ENCODE results near the gene HSD17B1. TPM values are rescaled to one million over a fixed set of nuclear protein-coding genes. Genes with fewer than 3 reads are reported as not detected.

The HSD17B1 gene
- total and polyA plus RNA-seq, 2 donors (not counting 3 experiments of a cell fraction or from before 2014, with no cell fraction given): 0.22 to 1.0 TPM

DNA sequence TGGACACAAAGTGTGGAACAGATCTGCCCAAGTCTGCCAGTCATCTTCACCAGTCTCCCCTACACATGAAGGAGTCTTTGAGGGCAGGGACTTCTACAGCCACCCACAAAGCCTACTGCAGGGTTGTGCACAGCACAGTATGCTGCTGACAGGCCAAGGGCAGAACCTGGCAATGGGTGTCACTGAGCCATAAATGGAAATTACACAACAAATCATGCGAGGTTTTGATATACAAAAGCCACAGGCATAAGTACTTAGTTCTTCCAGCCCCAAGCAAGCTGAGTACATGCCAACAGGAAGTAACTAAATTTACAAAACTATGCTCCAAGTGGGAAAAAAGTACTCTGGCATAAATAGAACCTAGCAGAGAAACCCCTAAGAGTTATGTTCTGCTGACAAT is 32.6 kb downstream of the HSD17B1 start:
- no peak overlapping the region for H3K9ac ChIP-seq (replicated peaks; ENCODE audit: extremely low read depth, insufficient read depth, low read length)
- H3K4me3 ChIP-seq (replicated peaks in 1 of 3; ENCODE audit: insufficient read depth in 1 of 3, low read depth in 1 of 3, low read length in 3 of 3): no peak overlapping the region
- no peak overlapping the region for H3K27ac ChIP-seq (ENCODE audit: insufficient read depth, low read depth, low read length)
- H2AFZ ChIP-seq (ENCODE audit: low read depth, low read length): no peak overlapping the region
- POLR2A ChIA-PET: no interaction called here
- CTCF ChIA-PET: interaction anchor here (1.0 kb wide), 1 partner anchor 178 kb away, joined by 3 read pairs; no protein-coding TSS in a partner anchor
- H3K9me3 ChIP-seq (replicated peaks; ENCODE audit: control insufficient read depth, insufficient read depth, low read length): no peaks in the 10 kb centered on the region
- DNase-seq (ENCODE audit: low read depth, low spot score) (no peak), FAIRE-seq (no peak)
- intact Hi-C loops (cut with micrococcal nuclease) (no loop called here), dilution Hi-C loops (cut with MboI; ENCODE audit: extremely low pct_ligation_motif_present, low sequenced_read_pairs) (no loop called here)
- H3K4me1 ChIP-seq (ENCODE audit: control insufficient read depth, extremely low read depth, insufficient read depth, low read length): no peaks in the 10 kb centered on the region
- H3K9me1 ChIP-seq (replicated peaks; ENCODE audit: control insufficient read depth, extremely low read depth, insufficient read depth, low read length): no peaks in the 10 kb centered on the region
- H4K20me1 ChIP-seq (replicated peaks; ENCODE audit: control insufficient read depth, extremely low read depth, insufficient read depth, low read length): no peaks in the 10 kb centered on the region
- no peak for TF ChIP-seq JUN (IDR thresholded peaks at IDR 0.05; ENCODE audit: borderline replicate concordance, insufficient read depth, insufficient read length, low read depth)
- TF ChIP-seq GATA2 (IDR thresholded peaks at IDR 0.05; ENCODE audit: insufficient read depth, insufficient read length, low read depth, low read length): no peak
- no peak for TF ChIP-seq FOS (IDR thresholded peaks at IDR 0.05; ENCODE audit: borderline replicate concordance, insufficient read depth, low read length)
- TF ChIP-seq POLR2AphosphoS5 (IDR thresholded peaks at IDR 0.05; ENCODE audit: insufficient read depth, low read depth, low read length): no peak
- BruUV-seq (replicated peaks): no TSS peak
- H3K4me2 ChIP-seq (ENCODE audit: insufficient read depth, low read length): no peak overlapping the region
- peaks cover 16 to 49% of the 10 kb centered on the region in 2 experiments for H3K36me3 ChIP-seq (ENCODE audit: control insufficient read depth in 2 of 2, extremely low read depth in 1 of 2, insufficient read depth in 2 of 2, low read length in 2 of 2)
- no peaks in the 10 kb centered on the region for H3K79me2 ChIP-seq (ENCODE audit: control insufficient read depth, insufficient read depth, low read length)
- H3K27me3 ChIP-seq (ENCODE audit: control insufficient read depth in 2 of 2, insufficient read depth in 2 of 2, low read length in 2 of 2): no peaks in the 10 kb centered on the region

DNA sequence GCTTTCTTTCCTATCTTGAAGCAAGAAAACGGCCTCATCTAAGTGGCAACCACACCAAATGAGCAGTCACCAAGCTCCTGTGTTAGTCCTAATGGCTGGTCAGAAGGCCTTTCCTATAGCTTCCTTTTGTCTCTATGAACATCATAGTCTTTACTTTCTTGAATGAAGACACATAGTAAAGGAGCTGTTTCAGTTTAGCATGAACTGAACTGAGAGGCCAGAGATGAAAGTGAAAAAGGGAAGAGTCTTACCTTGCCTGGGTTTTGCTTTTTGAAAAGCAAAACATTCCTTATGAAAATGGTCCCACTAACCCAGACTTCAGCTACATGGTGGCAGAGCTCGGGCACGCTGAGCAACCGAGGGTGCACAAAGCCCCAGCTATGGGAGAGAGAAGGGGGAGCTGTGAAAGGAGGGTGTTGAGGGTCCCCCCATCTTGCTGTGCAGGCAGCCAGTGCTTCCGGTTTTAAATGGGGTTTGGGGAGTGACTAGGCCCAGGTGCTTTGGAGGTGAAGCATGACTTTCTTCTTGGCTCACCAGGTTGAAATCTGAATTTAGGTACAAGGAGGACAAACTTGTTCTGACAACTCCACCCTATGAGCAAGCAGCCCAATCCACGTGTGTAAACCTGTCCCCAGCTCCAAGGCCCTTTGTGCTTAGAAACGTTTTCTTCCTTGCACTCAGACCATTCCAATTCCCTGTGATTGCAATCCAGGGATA is 33.9 kb downstream of the HSD17B1 start:
- dilution Hi-C loops (cut with MboI; ENCODE audit: extremely low pct_ligation_motif_present, low sequenced_read_pairs): no loop called here
- Histone ChIP-seq H3K27ac (ENCODE audit: insufficient read depth, low read depth, low read length) (no peak overlapping the region), H3K9me3 (replicated peaks; ENCODE audit: control insufficient read depth, insufficient read depth, low read length) (no peaks in the 10 kb centered on the region), H2AFZ (ENCODE audit: low read depth, low read length) (no peak overlapping the region), H3K79me2 (ENCODE audit: control insufficient read depth, insufficient read depth, low read length) (no peaks in the 10 kb centered on the region), H3K4me3 (replicated peaks in 1 of 3; ENCODE audit: insufficient read depth in 1 of 3, low read depth in 1 of 3, low read length in 3 of 3) (no peak overlapping the region), H3K4me2 (ENCODE audit: insufficient read depth, low read length) (no peak overlapping the region), H3K36me3 (ENCODE audit: control insufficient read depth in 2 of 2, extremely low read depth in 1 of 2, insufficient read depth in 2 of 2, low read length in 2 of 2) (peaks cover 17 to 44% of the 10 kb centered on the region in 2 experiments), H3K4me1 (ENCODE audit: control insufficient read depth, extremely low read depth, insufficient read depth, low read length) (no peaks in the 10 kb centered on the region), H3K9me1 (replicated peaks; ENCODE audit: control insufficient read depth, extremely low read depth, insufficient read depth, low read length) (no peaks in the 10 kb centered on the region), H3K9ac (replicated peaks; ENCODE audit: extremely low read depth, insufficient read depth, low read length) (no peak overlapping the region), H4K20me1 (replicated peaks; ENCODE audit: control insufficient read depth, extremely low read depth, insufficient read depth, low read length) (no peaks in the 10 kb centered on the region), H3K27me3 (ENCODE audit: control insufficient read depth in 2 of 2, insufficient read depth in 2 of 2, low read length in 2 of 2) (no peaks in the 10 kb centered on the region)
- ChIA-PET CTCF (interaction anchor here (0.9 to 3.2 kb wide), 5 partner anchors 9 to 177 kb away, joined by 3 to 29 read pairs (median 5); partner anchors contain the start of genes PSMC3IP, RETREG3 and TUBG1), POLR2A (no interaction called here)
- no peak for DNase-seq (ENCODE audit: low read depth, low spot score)
- BruUV-seq (replicated peaks): no TSS peak
- TF ChIP-seq EZH2 (IDR thresholded peaks at IDR 0.05; ENCODE audit: borderline replicate concordance, low read depth, low read length, severe bottlenecking): no peak
- TF ChIP-seq, protein P1, sequence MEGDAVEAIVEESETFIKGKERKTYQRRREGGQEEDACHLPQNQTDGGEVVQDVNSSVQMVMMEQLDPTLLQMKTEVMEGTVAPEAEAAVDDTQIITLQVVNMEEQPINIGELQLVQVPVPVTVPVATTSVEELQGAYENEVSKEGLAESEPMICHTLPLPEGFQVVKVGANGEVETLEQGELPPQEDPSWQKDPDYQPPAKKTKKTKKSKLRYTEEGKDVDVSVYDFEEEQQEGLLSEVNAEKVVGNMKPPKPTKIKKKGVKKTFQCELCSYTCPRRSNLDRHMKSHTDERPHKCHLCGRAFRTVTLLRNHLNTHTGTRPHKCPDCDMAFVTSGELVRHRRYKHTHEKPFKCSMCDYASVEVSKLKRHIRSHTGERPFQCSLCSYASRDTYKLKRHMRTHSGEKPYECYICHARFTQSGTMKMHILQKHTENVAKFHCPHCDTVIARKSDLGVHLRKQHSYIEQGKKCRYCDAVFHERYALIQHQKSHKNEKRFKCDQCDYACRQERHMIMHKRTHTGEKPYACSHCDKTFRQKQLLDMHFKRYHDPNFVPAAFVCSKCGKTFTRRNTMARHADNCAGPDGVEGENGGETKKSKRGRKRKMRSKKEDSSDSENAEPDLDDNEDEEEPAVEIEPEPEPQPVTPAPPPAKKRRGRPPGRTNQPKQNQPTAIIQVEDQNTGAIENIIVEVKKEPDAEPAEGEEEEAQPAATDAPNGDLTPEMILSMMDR (IDR thresholded peaks at IDR 0.05; ENCODE audit: extremely low read depth in 1 of 2, insufficient read depth in 1 of 2, low read depth in 1 of 2, low read length in 2 of 2): no peak
- TF ChIP-seq JUN (IDR thresholded peaks at IDR 0.05; ENCODE audit: borderline replicate concordance, insufficient read depth, insufficient read length, low read depth): no peak
- TF ChIP-seq POLR2A (IDR thresholded peaks at IDR 0.05; ENCODE audit: low read depth, low read length): no peak
- no peak for TF ChIP-seq FOS (IDR thresholded peaks at IDR 0.05; ENCODE audit: borderline replicate concordance, insufficient read depth, low read length)
- no peak for TF ChIP-seq GATA2 (IDR thresholded peaks at IDR 0.05; ENCODE audit: insufficient read depth, insufficient read length, low read depth, low read length)
- intact Hi-C loops (cut with micrococcal nuclease): no loop called here
- no peak for FAIRE-seq
